ENCODE results near the gene SNRK.

GRCh38 chr3:43371494-43371893 lies 85.2 kb downstream of the SNRK start:
- TF ChIP-seq SPEN (CRISPR knock-in tag; IDR thresholded peaks at IDR 0.05; ENCODE audit: low read depth): no peak
- TF ChIP-seq REST (IDR thresholded peaks at IDR 0.05; ENCODE audit: borderline replicate concordance in 1 of 2, low read depth in 1 of 2, low read length in 2 of 2): no peak
- TF ChIP-seq ZHX1 (CRISPR knock-in tag; IDR thresholded peaks at IDR 0.05; ENCODE audit: low read depth): no peak

Data from HepG2 (cell line).